ENCODE results near the gene C7orf57.

Gene C7orf57

GRCh38 chr7:48087349-48087748 lies 52.0 kb downstream of the C7orf57 start:
- no peak for FAIRE-seq

- no peak for FAIRE-seq
Observed at GRCh38 chr7:48088559-48089045, 53.3 kb downstream of the C7orf57 start.

- FAIRE-seq: no peak
Observed at GRCh38 chr7:48089046-48090003, 54.0 kb downstream of the C7orf57 start, which contains the start of gene UPP1. Gene UPP1 (plus strand): TSS chr7:48089265. CDS start chr7:48094784, 5,519 bp downstream.

GRCh38 chr7:48090095-48090805 lies 54.9 kb downstream of the C7orf57 start:
- no peak for FAIRE-seq

GRCh38 chr7:48091506-48092433 lies 56.4 kb downstream of the C7orf57 start:
- FAIRE-seq: no peak

GRCh38 chr7:48094861-48095293 lies 59.5 kb downstream of the C7orf57 start:
- no peak for FAIRE-seq

- FAIRE-seq: no peak
Observed at GRCh38 chr7:48096273-48096672, 60.9 kb downstream of the C7orf57 start.

GRCh38 chr7:48097521-48098231 lies 62.3 kb downstream of the C7orf57 start:
- FAIRE-seq: no peak

GRCh38 chr7:48098846-48099245 lies 63.5 kb downstream of the C7orf57 start:
- FAIRE-seq: no peak

- FAIRE-seq: no peak
Observed at GRCh38 chr7:48099781-48100180, 64.4 kb downstream of the C7orf57 start.

GRCh38 chr7:48101352-48101751 lies 66.0 kb downstream of the C7orf57 start:
- FAIRE-seq: no peak

GRCh38 chr7:48101968-48102367 lies 66.6 kb downstream of the C7orf57 start:
- no peak for FAIRE-seq

GRCh38 chr7:48102530-48102929 lies 67.2 kb downstream of the C7orf57 start:
- no peak for FAIRE-seq

GRCh38 chr7:48105045-48105444 lies 69.7 kb downstream of the C7orf57 start:
- FAIRE-seq: no peak

- FAIRE-seq: no peak
Observed at GRCh38 chr7:48106906-48107659, 71.7 kb downstream of the C7orf57 start.

GRCh38 chr7:48107926-48108472 lies 72.7 kb downstream of the C7orf57 start:
- FAIRE-seq: no peak

GRCh38 chr7:48108959-48109847 lies 73.9 kb downstream of the C7orf57 start:
- no peak for FAIRE-seq

- FAIRE-seq: no peak
Observed at GRCh38 chr7:48109848-48110663, 74.7 kb downstream of the C7orf57 start.

- no peak for FAIRE-seq
Observed at GRCh38 chr7:48110868-48111267, 75.5 kb downstream of the C7orf57 start.
